Stimulated activated CD8-positive, alpha-beta memory T cell treated with anti-CD3 and anti-CD28 coated beads, Interleukin-12 subunit alpha, Interleukin-12 subunit beta, amount 100 ng/mL, for 4 hours (primary cell): Measurements from ENCODE around the gene TMC4.

ENCODE experiments used
- DNase-seq: peaks from one replicate; pipeline ENCODE4 v3.0.0-alpha.2; 2020; ENCODE audit warnings: low read depth

The TMC4 gene

GRCh38 chr19:54129617-54129996, 43.4 kb downstream of the TMC4 start:
- no peak for DNase-seq

GRCh38 chr19:54128796-54129616, 44.0 kb downstream of the TMC4 start:
- no peak for DNase-seq

- DNase-seq = no peak
Observed at GRCh38 chr19:54128441-54128725, 44.6 kb downstream of the TMC4 start.

- no peak for DNase-seq
Observed at GRCh38 chr19:54127688-54128440, 45.1 kb downstream of the TMC4 start.

GRCh38 chr19:54125713-54126112, 47.2 kb downstream of the TMC4 start:
- no peak for DNase-seq

- no peak for DNase-seq
Observed at GRCh38 chr19:54124393-54124792, 48.6 kb downstream of the TMC4 start.

GRCh38 chr19:54123682-54124081, 49.3 kb downstream of the TMC4 start:
- no peak for DNase-seq

- no peak for DNase-seq
Observed at GRCh38 chr19:54121259-54121658, 51.7 kb downstream of the TMC4 start.

- DNase-seq = peak; percentile 89
Observed at GRCh38 chr19:54115109-54116063, 57.6 kb downstream of the TMC4 start, which contains the start of the genes PRPF31 and TFPT. Gene PRPF31, plus strand, starts transcription at chr19:54115754. Its CDS starts 2,525 bp downstream, at chr19:54118279. Gene TFPT, minus strand, starts transcription at chr19:54115657. Its CDS starts 388 bp downstream, at chr19:54115269.

GRCh38 chr19:54114340-54115108, 58.4 kb downstream of the TMC4 start:
- peak; percentile 13 for DNase-seq
